ENCODE data around the gene BTBD3.

BTBD3 gene

DNA sequence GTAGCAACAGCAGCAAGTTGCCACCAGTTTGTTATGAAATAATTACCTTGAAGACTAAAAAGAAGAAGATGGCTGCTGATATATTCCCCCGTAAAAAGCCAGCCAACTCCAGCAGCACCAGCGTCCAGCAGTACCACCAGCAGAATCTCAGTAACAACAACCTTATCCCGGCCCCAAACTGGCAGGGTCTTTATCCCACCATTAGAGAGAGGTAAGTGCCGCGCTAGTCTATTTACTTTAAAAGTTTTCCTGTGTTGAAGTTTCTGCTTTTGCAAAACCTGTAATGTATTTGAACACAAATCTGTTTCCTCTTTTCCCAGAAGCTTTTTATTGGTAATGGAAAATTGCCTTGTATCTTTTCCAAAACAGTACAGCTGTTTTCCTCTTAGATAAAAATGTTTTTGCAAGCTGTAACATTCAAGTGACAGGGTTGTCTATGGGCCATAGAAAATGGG lies 725 bp downstream of the BTBD3 start:
- no peak for DNase-seq

DNA sequence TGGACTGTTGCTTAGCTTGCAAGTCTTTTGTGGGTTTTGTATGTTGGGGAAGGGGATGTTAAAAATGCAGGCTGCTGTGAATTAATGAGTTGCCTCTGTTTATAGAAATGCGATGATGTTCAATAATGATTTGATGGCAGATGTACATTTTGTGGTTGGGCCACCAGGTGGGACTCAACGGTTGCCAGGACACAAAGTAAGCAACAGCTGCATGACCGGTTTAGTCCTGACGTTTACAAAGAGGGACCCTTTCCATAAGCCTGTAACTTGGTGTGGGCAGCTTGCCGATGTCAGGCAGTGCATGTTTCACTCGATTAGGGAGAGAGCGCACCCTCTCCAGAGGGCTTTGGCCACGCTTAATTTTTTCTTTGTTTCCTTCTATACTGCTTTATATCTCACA lies 1.3 kb downstream of the BTBD3 start:
- no peak for DNase-seq

DNA sequence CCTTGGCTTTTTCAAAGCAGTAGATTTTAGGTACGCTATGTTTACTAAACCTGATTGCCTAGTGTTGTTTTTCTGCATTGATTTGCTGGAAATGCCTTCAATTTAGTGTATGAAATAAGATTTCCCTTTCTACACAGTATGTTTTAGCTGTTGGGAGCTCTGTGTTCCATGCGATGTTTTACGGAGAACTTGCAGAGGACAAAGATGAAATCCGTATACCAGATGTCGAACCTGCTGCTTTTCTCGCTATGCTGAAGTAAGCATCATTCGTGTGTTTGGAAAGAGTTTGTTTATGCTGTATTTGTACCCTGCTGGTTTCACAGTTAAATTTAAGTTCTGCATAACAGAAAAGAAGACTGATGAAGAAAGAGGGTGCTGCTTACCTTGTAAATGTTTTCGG lies 1.9 kb downstream of the BTBD3 start:
- no peak for DNase-seq

DNA sequence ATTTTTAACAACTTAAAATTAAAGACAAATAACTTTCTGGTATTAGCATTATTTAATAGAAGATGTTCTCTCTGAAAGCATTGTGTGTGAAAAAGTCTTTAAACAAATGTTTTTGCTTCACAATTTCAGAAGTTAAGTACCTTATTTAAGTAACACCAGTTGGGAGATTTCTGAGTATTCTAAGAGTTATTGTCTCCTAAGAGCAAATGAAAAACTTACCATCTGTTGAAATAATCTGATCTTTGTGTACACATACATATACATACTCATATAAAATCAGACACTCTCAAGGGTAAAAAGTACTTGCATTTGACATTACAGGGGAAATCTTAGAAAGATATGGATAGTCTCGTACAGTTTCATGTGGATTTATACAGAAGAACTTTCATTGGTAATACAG lies 2.4 kb downstream of the BTBD3 start:
- no peak for DNase-seq

DNA sequence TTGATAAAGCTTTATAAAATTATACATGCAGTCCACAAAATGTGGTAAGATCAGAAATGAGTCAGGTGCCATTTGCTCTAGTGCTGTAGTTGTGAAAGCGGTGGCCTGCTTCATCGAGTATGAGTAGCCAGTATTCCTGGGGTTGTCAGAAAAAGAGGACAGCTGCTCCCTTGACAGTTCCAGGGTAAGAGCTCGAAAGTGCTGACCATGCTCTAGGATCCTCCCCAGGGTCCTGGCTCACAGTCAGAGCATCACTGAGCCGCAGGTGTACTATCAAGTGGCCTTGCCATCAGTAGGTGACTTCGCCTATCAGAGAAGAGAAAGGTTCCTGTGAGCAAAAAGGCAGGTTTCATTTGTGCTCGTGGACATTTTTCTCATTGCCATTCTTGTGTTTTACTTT lies 3.6 kb downstream of the BTBD3 start:
- no peak for DNase-seq

DNA sequence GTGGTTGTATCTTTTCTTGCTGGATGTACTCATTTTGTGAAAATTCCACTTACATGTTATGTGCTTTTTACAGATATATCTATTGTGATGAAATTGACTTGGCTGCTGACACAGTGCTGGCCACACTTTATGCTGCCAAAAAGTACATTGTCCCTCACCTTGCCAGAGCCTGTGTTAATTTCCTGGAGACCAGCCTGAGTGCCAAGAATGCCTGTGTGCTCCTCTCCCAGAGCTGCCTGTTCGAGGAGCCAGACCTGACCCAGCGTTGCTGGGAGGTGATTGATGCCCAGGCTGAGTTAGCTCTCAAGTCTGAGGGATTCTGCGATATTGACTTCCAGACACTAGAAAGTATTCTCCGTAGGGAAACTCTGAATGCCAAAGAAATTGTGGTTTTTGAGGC lies 4.9 kb downstream of the BTBD3 start:
- no peak for DNase-seq

DNA sequence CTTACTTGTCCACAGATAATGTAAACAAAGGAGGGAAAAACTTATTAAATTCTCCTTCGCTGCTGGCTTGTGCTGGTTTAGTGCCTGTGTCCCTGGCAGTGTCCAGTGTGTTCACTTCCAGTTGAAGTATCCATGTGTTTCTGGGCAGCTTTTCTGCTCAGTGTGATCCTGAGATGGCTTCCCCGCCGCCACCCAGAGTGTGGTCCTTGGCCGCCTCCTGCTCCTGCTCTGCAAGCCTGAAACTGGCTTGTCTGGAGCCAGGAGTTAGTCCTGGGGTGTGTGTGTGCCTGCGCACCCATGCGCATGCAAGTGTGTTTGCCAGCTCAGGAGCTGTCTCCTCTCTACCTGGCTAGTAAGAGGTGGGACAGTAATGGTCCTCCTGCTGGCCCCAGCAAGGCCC lies 7.2 kb downstream of the BTBD3 start:
- DNase-seq = no peak

DNA sequence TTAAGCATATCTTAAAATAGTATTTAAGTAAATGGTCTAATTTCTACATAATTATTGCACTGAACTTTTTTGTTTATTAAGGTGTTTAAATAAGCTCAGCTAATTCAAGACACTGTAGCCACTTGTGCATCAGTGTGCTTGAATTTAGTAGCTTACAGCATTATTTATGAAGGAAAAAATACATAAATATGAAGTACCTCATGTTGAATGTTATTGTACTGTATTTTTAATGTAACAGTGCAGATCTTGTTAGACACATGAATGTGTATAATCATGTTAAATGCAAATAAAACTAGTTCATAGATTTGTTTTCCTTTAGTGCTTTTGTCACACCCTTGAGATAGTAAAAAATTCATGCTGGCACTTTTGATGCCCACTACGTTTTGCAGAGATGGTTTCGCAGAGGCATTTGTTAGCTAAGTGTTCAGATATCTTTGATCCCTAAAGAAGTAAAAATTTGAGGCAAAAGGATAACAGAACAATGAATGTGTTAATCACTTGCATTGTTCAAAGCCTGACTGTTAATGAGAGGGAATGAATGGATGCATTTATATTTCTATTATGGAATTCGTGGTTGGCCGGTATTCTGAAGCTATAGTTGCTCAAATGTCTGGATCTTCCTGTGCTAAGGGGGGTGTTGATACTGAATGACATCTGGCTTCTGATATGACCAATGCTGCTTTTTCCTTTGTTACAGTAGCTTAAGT lies 8.8 kb downstream of the BTBD3 start:
- no peak for DNase-seq

DNA sequence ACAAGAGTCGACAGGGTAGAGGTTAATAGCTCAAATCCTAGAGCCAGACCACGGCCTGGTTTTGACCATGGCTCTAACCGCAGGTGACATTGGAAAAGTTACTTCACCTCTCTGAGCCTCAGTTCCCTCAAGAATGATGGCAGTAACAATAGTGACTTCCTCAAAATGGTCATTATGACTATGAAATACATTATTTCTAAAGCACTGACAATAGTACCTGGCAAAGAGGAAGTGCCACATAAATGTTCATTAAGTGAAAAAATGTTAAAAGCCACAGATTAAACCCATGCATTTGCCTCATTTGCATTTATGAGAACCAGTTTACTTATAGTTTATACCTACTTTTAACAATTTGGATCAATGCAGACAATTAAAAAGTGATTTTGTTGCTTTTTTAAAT lies 12.3 kb downstream of the BTBD3 start:
- no peak for DNase-seq

DNA sequence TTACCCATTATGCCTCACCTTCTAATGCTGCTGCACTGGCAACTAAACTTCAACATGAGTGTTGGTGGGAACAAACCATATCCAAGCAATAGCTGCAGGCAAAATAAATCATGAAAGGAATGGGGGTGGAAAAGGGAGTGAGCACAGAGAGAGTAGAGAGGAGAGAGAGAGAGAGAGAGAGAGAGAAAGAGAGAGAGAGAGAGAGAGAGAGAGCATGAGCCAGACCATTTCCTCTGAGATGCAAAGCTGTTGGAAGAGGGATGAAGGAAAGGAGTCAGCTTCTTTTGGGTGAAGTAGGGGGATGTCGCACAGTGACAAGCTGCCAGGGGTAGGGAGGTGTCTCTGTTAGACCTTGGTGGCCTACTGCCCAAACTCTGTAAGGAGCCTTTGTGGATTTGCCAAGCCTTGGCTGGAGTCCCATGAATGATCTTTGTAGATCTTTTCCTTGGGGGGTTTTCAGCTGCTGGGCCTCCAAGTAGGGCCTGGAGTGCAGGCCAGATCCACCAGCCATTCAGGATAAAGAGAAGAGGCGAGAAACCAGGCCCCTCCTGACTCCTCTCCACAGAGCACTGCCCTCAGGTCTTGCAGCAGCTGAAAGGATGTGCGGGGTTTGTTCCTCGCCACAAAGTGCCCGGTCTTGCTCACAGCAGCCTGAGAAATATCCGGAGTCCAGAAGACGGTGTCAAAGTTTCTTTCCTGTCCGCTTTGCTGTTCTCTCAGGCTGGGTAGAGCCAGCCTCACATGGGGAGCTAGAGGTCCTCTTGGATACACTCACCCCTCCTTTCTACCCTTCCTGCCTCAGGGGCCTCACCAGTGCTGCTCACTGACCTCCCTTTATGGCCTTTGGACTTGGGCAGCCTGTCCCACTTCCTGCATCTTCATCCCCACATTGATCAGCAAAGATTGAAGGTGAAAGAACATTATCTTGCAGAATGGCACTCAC lies 17.8 kb downstream of the BTBD3 start:
- DNase-seq = no peak

DNA sequence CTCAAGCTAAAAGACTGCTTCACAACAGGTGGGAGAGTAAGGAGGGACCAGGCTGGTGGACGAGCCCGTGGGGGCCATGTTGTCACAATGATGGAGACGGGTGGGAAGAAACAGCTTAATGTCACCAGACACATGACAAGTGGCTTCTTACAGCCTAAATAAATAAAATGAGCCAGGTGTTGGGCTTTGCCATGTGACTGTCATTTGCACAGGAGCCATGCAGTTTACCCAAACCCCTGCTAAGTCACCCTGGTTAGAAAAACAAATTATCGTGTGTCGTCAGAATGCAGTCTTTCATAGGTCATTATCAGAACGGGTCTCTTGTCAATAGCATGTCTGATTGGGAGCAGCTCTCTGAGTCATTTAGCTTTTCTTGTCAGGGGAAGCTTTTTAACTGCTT lies 18.5 kb downstream of the BTBD3 start:
- no peak for DNase-seq

DNA sequence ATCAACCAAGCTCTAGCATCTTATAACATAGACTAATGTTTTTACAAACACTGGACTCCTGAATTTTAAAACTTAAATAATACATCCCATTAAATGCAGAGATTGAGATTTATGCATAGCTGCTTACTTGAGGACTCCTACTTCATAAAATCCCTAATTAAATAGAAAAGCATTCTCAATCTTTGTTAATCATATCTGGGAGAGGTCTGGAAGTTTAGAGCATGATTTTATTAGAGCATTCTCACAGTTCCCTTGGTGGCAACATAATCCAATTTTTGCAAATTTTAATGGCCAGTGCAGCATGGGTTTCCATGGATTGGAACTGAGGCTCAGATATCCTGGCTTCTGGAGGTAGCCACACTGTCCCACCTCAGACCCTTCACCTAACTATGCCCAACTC lies 19.5 kb downstream of the BTBD3 start:
- no peak for DNase-seq

DNA sequence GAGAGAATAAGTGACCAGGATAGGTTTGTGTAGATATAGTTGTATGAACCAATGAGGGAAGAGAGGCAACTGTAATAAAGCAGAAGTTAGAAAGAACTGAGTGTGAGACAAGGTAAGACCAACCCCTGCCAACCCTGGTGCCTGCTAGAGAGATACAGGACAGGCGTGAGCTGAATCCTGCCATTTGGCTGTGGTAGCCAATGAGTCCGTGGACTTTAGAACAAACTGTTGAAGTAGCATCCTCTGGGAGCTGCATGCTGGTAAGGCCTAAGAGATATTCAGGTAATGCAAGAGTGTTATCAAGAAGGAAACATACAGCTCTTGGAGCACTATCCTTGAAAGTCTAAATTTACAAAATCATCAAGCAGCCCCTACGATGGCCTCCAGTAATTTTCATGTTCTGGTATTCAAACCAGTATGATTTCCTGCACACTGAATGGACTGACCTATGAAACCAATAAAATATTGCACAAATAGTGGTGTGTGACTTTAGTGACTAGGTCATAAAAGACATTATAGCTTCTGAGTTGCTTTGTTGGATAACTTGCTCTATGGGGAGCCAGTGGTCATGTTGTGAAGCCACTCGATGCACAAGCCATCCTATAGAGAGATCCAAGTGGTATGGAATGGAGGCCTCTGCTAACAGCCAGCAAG lies 24.0 kb downstream of the BTBD3 start:
- DNase-seq = no peak

DNA sequence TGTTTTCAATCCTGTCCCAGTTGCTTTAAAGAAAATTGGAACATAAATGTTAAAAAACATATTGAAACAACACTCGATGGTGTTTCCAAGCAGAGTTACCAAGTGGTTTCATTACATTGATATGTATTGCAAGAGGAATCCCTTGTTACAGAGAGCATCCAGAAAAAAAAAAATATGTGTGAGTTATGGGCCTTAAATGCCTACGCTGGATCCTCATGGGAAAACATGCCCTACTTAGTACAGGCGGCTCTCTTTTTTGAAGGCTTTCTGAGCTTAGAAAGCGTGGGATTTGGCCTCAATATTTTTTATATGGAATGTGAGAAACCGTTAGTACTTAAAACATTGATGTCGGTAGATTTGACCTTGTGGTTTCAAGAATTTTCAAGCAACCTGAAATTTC lies 26.1 kb downstream of the BTBD3 start:
- DNase-seq = no peak

DNA sequence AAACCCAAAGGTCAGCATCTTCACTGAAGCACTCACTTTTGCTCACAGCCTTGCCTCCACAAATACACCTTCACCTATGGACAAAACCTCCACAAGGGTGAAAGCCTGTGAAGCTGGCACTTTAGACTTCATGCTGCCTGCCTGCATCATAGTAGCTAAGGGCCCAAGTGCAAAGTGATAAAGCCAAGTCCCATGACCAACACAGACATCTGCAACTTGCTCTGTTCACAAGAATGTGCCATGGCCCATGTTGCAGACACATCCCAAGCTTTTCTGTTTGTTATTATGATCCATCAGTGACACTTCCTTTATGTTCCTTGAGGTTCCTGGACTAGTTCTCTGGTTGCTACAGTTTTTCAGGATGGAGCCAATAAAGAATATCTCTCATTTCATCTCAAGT lies 31.1 kb downstream of the BTBD3 start:
- no peak for DNase-seq

DNA sequence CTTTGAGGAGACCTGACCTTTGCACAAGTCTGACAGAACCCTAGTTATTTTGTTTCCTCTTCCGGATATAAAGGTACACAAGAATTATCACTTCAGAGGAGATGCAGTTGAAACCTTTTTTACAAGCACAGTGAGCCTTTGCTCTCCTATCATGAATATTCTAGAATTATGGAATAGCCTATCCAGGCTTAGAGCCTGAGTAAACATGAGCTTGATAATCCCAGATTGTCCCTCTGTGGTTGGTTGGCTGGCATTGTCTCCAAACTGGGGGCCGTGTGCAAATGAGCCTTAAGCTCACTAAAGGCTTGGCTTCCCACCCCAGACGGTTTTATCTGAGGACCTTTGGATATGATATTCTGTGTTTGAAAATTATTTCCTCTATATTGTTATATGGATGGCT lies 32.0 kb downstream of the BTBD3 start:
- DNase-seq = no peak

DNA sequence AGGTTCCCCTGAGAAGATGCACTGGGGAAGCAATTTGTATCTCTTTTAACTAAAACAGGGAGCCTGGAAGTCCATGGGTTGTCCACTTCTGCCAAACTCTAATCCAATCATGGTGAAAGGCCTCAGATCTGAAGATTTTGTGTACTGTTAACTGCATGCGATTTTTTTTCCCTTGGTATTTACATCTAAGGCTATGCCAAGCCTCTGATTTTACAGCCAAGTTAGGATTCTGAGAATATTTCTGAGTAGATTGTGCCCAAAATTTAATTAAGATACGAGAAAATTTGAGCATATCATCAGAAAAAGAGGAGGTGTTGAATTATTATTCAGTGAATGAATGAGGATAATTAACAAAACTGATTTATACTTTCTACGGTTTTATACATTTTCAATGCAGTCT lies 34.0 kb downstream of the BTBD3 start:
- DNase-seq = no peak

DNA sequence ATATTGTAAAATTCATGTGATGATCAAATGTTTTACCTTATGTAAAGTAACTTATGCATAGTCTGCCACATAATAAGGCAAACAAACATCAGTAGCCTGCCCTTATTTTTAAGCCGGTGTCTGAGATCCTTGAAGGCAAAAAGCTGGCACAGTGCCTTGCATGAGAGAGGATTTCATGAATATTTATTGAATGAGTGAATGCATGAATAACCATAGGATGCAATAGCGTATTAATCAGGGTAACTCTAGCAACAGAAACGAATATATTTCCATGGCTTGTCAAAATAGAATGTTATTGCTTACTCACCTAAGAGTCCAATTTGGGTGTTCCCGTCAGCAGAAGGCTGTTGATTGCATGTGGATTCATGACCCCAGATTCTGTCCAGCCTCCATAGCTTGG lies 34.9 kb downstream of the BTBD3 start:
- DNase-seq = peak; percentile 42

DNA sequence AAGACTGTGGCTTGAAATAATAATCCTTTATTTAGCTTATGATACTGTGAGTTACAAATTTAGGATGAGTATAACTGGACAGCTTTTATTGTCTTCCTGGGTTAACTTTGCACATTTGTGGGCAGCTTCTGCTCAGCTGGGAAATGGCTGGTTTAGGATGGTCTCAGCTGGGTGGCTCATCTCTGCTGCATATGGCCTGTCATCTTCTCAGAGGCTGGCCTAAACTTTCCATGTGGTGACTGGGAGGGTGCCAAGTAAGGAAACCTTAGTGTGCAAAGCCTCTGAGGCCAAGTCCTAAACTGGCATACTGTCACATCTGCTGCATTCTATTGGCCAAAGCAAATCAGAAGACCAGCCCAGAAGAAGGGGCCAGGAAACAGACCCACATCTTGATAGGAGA lies 40.2 kb downstream of the BTBD3 start:
- DNase-seq = no peak

DNA sequence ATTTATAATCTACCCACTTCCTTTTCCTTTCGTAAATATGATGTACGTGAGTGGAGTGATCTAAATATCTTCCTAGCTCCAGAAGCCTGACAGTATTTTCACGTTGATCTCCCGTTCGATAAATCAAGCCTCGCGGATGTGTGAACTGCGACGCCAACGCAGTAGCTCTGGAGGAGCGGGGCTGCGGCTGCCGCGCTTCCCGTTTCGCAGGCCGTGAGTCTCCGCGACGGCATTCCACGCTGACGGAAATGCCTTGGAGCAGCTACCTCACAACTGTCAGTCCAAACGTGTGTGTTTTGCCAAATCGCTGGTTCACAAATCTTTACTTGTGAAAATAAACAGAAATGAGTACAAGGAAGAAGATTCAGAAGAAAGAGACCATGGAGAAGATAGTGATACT lies 41.2 kb downstream of the BTBD3 start:
- DNase-seq = no peak

DNA sequence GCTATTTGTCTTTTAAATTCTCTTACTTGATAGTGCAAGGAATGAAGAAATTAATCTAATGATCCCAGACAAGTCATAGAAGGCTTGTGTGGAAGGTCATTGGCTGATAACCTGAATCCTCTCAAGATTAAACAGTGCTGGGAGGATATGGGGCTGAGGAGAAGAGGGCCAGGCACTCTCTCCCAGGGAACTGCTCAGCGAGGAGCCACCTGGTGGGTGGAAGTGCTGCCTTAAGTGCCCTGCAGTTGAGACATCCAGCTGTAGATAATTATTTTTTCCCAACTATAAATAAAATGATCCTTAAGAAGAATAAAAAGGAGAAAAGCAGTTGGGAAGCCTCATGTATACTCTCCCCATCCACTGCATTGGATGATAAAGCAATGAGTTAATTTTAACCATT lies 47.9 kb downstream of the BTBD3 start:
- no peak for DNase-seq

DNA sequence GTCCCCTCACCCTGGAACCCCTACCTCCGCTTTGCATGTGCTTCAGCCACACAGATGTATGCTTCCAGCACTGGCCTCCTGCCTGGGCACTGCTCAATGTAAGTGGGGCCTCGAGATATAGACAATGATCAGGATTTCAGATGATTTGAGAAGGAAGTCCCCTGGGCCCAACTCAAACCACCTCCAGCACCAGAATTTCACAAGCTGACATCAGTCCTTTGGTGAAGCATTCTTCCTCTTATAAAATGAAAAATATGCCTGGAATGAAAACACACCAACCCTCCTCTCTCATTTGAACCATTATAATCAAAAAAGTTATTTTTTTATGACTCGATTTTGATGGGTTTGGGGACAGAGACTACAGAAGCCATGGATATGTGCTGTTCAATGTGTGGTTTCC lies 48.5 kb downstream of the BTBD3 start:
- peak; percentile 64 for DNase-seq

DNA sequence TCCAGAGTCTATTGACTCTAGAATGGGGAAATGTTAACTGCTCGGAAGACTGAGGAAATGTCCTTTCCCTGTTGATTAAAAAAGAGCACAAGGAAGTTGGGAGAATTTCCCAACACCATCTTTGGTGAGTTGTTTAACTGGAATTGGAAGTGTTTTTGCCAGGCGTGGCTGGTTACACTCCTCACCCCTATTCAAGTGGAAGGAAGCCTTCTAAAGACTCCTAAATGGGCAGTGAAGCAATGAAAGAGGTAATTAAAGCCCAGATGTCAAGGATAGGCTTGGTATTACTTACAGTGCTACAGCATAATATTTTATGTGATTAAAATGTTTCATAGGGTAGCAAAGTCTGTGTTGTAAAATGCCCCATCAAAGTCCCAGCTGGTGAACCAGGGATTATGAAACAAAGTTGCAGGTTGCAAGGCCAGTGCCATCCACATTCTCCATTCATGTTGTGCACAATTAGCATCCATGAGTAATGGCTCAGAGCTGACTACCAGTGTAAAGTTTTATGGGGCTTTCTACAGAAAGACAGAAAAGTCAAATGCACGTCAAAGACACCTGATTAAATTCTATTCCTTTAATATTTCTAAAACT lies 52.6 kb downstream of the BTBD3 start:
- no peak for DNase-seq

Data from fibroblast of skin of scalp (primary cell).